ENCODE measurements around the gene MBLAC1. TPM values are rescaled to one million over a fixed set of nuclear protein-coding genes. Genes with fewer than 3 reads are reported as not detected.
A peak's percentile ranks its signal among the peaks of the same experiment; 100 is the strongest.
"Not testable (repeated sequence)": the region's sequence is repeated elsewhere in the genome, so short reads cannot be mapped to it uniquely, and the experiment has no call there.

Gene MBLAC1
- total RNA-seq, 1 donor from 2014 or later = 2.6 TPM

DNA sequence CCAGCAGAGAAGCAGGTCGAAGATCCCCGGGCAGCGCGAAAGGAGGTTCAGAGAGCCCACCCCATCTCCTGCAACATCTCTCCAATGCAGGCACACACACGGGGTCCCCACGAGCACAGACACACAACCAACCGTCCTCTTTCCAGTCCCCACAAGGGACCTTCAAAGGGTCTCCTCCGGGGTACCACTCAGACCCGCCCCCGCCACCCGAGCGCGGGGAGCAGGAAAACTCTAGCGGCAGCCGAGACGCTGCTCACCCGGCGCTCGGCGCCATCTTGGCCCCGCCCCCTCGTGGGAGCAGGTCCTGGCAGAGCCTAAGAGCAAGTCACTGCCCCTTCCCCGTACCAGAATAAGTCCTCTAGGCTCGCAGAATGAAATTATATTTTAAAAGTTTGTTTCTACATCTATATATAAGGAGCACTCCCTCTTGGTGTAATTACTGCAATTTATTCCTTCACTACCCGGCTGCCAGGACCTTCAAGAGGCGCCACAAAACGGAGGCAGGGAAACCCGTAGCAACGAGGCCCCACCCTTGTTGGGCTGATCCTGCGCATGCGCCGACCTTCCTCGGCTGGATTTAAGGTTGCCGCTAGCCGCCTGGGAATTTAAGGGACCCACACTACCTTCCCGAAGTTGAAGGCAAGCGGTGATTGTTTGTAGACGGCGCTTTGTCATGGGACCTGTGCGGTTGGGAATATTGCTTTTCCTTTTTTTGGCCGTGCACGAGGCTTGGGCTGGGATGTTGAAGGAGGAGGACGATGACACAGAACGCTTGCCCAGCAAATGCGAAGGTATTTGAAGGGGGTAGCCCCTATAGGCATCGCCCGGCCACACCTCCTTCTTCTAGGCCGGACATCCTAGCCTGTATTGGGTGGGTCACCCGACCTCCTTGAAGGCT, 7.4 kb upstream of the MBLAC1 start, which contains the start of the genes CNPY4 and TAF6:
Gene CNPY4, plus strand, starts transcription at position 563 of the 898 bp plus-strand sequence. Its CDS starts 111 bp downstream, at position 674.
Gene TAF6, minus strand, starts transcription at position 287 of the 898 bp plus-strand sequence. CDS start 5,149 bp downstream, outside the sequence.
- ATAC-seq (ENCODE audit: poor library complexity) = peak; percentile 98
- intact Hi-C loops (cut with DNase I) = no loop called here
- DNase-seq = peak; percentile 97

DNA sequence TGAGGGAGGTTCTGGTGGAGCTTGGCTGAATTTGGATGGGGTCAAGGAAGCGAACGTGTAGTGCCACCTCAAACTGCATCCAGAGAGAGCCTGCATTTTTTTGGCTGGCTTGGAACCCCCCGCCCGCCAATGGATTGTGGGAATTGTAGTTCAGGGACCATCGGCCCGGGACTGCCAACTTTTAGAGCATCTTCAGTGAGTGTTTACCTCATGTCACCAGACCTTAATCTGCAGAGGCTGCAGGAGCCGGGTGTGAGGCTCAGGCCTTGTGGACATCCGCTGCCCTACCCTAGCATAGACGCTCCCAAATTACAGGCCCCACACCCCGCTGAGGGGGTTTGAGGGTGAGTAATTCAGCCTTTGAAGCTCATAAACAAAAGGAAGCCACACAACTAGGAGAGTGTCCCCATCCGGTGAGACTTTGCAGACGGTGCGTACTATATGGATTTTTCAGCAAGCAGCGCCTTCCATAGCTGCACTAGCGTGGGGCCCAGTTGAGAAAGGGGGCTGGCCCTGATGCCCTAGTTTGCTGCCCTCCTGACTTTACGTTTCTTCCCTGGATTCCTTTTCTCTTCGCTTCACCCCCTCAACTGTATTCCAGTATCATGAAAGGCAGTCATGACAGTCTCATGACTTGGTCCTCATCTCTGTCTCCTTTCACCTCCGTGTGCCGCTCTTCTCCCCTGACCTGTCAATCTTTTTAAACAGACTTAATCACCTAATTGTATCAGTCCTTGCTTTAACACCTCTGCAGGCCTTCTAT, 6.6 kb upstream of the MBLAC1 start:
- DNase-seq (peak; percentile 69), ATAC-seq (ENCODE audit: poor library complexity) (peak; percentile 77)
- intact Hi-C loops (cut with DNase I) = no loop called here

DNA sequence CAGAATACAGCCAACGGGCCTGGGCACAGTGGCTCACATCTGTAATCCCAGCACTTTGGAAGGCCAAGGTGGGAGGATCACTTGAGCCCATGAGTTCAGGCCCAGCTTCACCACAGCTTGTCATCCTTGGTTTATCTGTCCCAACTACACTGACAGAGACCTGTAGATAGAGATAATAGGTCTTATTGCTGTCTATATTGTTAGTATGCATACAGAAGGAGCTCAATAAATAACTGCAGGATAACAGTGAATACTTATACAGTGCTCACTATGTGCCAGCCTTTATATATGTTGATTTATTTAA, 6.1 kb upstream of the MBLAC1 start:
- ATAC-seq (ENCODE audit: poor library complexity) = no peak

DNA sequence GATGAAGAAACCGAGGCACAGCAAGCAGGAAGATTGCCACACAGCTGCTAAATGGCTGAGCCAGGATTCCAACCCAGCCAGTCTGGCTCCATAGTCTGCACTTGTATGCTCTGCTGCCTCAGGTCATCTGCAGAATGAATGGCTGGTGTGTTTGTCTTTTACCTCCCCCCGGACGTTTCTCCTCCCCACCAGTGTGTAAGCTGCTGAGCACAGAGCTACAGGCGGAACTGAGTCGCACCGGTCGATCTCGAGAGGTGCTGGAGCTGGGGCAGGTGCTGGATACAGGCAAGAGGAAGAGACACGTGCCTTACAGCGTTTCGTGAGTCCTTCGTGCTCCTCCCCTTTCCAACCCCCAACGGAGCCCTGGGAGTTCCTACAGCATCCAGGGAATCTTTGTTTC, 4.7 kb upstream of the MBLAC1 start:
- DNase-seq (no peak), ATAC-seq (ENCODE audit: poor library complexity) (no peak)
- intact Hi-C loops (cut with DNase I) = no loop called here

More for the DNA sequence above, 6.1 kb upstream of the MBLAC1 start:
- no peak for DNase-seq
- intact Hi-C loops (cut with DNase I) = no loop called here

DNA sequence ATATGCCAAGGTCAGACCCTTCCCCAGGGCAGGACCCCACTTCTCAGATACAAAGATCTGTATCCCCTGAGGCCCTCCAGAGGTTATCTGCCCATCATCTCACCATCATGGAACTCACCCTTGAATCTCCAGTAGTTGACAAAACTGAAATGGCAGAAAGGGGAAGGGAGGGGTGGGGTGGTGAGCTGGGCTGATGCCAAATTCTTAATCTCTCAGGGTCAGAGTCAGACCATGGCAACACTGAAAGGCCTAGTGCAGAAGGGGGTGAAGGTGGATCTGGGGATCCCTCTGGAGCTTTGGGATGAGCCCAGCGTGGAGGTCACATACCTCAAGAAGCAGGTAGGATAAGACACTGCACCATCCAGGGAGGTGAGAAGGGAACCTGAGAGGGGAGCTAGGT, 4.2 kb upstream of the MBLAC1 start:
- DNase-seq (no peak), ATAC-seq (ENCODE audit: poor library complexity) (no peak)
- intact Hi-C loops (cut with DNase I) = no loop called here

DNA sequence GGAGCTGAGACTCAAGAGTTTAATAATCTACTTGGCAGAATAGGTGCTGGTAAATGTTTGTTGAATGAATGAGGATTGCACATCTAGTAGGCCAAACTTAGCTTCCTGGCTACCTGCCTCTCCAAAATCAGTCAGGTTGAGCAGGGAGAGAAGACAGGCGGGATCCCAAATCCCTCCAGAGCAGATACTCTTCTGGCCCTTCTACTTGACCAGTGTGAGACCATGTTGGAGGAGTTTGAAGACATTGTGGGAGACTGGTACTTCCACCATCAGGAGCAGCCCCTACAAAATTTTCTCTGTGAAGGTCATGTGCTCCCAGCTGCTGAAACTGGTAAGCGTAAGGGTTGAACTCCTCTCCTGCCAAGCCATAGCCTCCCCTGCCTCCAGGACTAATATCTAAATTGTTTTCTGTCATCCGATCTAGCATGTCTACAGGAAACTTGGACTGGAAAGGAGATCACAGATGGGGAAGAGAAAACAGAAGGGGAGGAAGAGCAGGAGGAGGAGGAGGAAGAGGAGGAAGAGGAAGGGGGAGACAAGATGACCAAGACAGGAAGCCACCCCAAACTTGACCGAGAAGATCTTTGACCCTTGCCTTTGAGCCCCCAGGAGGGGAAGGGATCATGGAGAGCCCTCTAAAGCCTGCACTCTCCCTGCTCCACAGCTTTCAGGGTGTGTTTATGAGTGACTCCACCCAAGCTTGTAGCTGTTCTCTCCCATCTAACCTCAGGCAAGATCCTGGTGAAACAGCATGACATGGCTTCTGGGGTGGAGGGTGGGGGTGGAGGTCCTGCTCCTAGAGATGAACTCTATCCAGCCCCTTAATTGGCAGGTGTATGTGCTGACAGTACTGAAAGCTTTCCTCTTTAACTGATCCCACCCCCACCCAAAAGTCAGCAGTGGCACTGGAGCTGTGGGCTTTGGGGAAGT, 2.2 kb upstream of the MBLAC1 start:
- intact Hi-C loops (cut with DNase I) = no loop called here
- ATAC-seq (ENCODE audit: poor library complexity) (no peak), DNase-seq (no peak)

DNA sequence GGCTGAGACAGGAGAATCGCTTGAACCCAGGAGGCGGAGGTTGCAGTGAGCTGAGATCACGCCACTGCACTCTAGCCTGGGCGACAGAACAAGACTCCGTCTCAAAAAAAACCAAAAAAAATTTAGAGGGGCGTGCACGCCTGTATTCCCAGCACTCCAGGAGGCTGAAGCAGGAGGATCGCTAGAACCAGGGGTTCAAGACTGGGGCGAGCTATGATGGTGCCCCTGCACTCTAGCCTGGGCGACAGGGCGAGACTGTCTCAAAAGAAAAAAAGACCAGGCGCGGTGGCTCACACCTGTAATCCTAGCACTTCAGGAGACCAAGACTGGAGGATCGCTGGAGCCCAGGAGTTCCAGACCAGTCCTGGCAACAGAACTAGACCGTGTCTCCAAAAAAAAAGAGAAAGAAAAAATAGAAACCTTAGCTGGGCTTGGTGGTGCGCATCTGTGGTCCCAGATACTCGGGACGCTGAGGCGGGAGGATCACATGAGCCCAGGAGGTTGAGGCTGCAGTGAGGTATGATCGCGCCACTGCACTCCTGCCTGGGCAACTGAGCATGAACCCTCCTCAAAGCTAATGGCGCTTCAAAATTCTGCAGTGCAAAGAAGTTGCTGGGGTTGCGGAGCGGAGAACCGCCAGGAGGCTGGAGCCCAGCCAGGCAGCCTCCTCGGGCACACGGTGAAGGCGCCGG, 382 bp upstream of the MBLAC1 start:
- intact Hi-C loops (cut with DNase I) = no loop called here

DNA sequence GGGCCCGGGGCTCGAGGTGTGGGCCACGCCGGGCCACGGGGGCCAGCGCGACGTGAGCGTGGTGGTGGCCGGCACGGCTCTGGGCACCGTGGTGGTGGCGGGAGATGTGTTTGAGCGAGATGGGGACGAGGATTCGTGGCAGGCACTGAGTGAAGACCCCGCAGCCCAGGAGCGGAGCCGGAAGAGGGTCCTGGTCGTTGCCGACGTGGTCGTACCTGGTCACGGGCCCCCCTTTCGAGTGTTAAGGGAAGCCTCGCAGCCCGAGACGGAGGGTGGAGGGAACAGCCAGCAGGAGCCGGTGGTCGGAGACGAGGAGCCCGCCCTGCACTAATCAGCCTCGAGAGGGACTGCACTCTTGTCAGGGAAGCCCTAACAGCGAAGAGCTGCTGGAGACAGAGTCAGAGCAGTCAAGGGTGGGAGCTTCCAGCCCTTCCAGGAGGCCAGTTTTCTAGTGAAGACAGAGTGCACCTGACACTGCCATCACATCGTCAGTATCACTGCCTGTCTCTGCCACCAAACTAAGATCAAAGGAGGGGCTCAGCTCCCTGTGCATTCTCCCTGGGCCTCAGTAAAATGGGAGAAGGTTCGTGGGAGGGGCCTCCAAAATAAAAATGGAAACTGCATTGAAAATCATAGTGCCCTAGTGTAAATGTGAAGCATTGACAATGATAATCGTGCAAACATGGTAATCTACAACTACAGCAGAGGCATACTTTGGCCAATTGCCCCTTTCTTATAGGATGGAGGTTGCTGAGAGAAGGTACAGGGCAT, 1.3 kb downstream of the MBLAC1 start:
- no peak for ATAC-seq (ENCODE audit: poor library complexity)
- DNase-seq = no peak
- intact Hi-C loops (cut with DNase I) = no loop called here

More for the DNA sequence above, 382 bp upstream of the MBLAC1 start:
- ATAC-seq (ENCODE audit: poor library complexity) = peak; percentile 34
- DNase-seq = no peak

DNA sequence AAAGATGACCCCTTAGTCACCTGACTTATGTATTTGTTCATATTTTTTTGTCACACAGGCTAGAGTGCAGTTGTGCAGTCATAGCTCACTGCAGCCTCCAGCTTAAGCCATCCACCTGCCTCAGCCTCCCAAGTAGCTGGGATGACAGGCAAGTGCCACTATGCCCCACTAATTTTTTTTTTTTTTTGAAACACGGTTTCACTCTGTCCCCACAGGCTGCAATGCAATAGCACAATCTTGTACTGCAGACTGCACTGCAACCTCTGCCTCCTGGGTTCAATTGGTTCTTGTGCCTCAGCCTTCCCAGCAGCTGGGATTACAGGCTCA, 1.8 kb downstream of the MBLAC1 start:
- intact Hi-C loops (cut with DNase I) = no loop called here
- ATAC-seq (ENCODE audit: poor library complexity) (no peak), DNase-seq (no peak)

DNA sequence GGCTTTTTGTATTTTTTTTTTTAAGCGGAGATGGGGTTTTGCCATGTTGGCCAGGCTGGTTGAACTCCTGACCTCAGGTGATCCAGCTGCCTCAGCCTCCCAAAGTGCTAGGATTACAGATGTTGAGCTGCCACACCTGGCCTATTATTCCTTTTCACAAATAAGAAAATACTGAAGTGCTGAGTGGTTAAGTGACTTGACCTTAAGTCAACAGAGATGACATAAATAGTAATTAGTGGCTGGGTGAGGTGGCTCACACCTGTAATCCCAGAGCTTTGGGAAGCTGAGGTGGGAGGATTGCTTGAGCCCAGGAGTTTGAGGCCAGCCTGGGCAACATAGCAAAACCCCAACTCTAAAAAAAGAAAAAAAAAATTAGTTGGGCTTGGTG, 3.4 kb downstream of the MBLAC1 start:
- not testable (repeated sequence) for ATAC-seq (ENCODE audit: poor library complexity)
- intact Hi-C loops (cut with DNase I) = loop anchor here (10.0 kb wide), 1 partner anchor 85 kb away; the partner anchor contains the start of gene PVRIG

DNA sequence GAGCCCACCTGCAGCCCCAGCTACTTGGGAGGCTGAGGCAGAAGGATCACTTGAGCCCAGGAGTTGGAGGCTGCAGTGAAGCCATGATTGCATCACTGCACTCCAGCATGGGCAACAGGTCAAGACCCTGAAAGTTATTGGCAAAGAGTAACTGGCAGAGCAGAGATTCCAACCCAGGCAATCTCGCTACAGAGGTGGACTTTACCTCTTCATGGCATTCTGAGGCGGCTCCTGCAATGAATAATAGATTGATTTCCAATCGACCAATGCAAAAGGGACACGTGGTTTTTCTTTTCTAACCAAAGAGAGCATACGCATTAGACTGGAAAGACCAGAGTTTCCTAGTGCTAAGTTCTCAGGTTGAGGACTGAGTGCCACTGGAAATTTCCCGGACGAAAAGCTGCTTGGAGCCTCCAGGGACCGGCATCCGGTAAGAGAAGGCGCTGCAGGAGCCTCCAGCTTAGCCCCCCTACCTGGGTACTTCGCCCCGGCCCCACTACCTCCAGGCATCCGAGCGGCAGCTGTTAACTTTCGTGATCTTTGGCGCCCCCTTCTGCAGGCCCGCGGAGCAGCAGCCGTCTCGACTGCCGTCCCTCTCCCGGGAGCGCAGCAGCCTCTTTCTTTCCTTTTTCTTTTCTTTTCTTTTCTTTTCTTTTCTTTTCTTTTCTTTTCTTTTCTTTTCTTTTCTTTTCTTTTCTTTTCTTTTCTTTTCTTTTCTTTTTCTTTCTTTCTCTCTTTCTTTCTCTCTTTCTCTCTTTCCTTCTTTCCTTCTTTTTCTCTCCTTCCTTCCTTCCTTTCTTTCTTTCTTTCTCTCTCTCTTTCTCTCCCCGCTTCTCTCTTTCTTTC, 4.1 kb downstream of the MBLAC1 start:
- peak; percentile 87 for DNase-seq
- ATAC-seq (ENCODE audit: poor library complexity) = no peak
- intact Hi-C loops (cut with DNase I) = loop anchor here (10.0 kb wide), 1 partner anchor 84 kb away; the partner anchor contains the start of gene PVRIG

More for the DNA sequence above, 3.4 kb downstream of the MBLAC1 start:
- not testable (repeated sequence) for DNase-seq

DNA sequence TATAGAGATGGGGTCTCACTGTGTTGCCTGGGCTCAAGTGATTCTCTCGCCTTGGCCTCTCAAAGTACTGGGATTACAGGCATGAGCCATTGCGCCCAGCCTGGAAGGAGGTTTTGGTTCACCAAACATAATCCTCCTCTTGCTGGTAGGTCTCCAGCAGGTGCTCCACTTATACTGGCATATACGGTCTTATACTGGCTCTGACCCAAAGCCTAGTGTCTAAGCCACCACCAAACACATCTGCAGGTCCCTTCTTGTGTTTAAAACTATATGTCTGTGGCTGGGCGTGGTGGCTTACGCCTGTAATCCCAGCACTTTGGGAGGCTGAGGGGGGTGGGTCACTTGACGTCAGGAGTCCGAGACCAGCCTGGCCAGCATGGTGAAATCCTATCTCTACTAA, 5.4 kb downstream of the MBLAC1 start:
- DNase-seq (no peak), ATAC-seq (ENCODE audit: poor library complexity) (no peak)
- intact Hi-C loops (cut with DNase I) = loop anchor here (10.0 kb wide), 1 partner anchor 83 kb away; the partner anchor contains the start of gene PVRIG

DNA sequence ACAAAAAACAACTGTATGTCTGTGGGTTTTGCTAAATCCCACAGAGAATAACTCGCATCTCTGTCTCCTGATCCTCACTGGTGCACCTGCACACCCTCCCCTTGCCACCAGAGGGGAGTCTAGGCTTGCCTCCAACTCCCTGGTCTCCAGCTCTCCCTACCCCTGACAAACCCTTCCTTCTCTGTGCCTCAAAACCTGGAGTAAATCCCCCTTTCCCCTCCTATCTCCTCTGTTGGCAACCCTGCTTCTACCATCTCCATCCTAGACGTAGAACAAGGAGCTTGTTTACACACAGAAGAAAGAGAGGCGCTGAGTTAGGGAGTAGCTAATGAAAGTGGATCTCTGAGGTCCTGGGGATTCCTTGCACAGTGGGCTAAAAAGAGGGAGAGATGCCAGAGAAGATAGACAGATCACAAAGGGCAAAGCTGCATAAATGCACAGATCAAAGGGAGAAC, 6.0 kb downstream of the MBLAC1 start:
- intact Hi-C loops (cut with DNase I) = loop anchor here (10.0 kb wide), 1 partner anchor 82 kb away; the partner anchor contains the start of gene PVRIG
- DNase-seq (peak; percentile 62), ATAC-seq (ENCODE audit: poor library complexity) (peak; percentile 76)

DNA sequence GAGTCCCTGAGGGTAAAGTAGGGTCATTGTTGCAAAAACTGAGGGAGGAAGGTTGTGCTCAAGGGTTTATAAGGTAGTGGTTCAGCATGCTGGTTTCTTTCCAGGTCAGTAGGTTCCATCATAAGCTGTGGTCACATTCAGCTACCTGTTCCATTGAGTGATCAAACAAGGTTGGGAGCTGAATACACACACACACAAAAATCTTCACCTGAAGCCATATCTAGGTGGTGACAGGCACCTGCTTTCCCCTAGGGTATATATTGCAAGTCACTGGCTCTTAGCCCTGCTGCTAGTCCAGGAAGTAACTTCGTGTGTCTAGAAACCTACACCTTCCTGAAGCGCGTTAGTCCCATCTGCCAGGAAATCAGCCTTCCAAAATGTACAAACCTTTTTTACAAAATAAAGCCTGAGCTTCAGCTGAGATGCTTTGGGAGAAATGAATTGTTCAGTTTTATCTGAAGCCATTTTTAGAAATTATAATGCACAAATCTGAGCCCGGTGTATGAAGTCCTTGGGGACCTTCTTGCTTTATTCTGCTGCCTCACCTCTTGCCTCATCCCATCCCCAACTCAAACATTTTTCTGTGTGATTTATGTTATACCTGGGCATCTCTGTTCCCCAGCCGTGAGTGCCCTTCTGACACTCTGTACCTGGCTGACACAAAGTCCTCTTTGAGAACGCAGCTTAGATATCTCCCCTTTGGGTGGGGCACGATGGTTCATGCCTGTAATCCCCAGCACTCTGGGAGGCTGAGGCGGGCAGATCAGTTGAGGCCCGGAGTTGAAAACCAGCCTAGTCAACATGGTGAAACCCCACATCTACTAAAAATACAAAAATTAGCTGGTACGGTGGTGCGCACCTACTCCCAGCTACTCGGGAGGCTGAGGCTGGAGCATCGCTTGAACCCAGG, 11.3 kb downstream of the MBLAC1 start:
- ATAC-seq (ENCODE audit: poor library complexity) = no peak
- intact Hi-C loops (cut with DNase I) = loop anchor here (10.0 kb wide), 1 partner anchor 77 kb away; the partner anchor contains the start of gene PVRIG
- DNase-seq = no peak

DNA sequence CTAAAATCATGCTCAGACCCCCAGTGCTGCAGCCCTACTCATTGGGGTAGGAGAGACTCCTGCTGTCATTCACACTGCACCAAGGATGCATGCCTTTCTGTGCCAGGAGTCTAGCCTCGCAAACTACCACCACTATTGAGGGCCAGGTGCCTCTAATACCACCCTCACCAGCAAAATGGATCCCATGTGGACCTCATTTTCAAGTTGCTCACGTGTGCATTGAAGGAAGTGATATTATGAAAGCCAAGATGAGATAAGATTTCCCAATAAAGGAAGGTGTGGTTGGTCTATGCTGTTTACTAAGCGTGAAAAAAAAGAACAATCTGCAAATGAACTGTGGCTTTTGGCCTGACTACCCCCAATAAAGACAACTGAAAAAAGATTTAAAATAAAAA, 14.8 kb downstream of the MBLAC1 start:
- intact Hi-C loops (cut with DNase I) = no loop called here
- ATAC-seq (ENCODE audit: poor library complexity) = no peak
- DNase-seq = no peak
